ENCODE data around the gene PRM2. TPM values are rescaled to one million over a fixed set of nuclear protein-coding genes. Genes with fewer than 3 reads are reported as not detected.

PRM2 gene
- total RNA-seq, 1 experiment from 2014 or later, result not detected

- Mint-ChIP-seq H3K4me3 (ENCODE audit: unreplicated experiment) (no peak overlapping the region), H3K36me3 (ENCODE audit: insufficient read depth, unreplicated experiment) (peaks cover 46% of the 10 kb centered on the region), H3K27ac (ENCODE audit: unreplicated experiment) (no peak overlapping the region), H3K27me3 (ENCODE audit: insufficient read depth, unreplicated experiment) (no peaks in the 10 kb centered on the region), H3K4me1 (ENCODE audit: low read depth, unreplicated experiment) (peaks cover 7% of the 10 kb centered on the region), H3K9me3 (ENCODE audit: unreplicated experiment) (no peaks in the 10 kb centered on the region)
- Histone ChIP-seq H3K9me3 (no peaks in the 10 kb centered on the region), H3K27me3 (replicated peaks; ENCODE audit: control insufficient read depth, insufficient read depth, low read length) (no peaks in the 10 kb centered on the region), H3K4me1 (no peaks in the 10 kb centered on the region), H3K4me3 (ENCODE audit: low read depth, low read length) (no peak overlapping the region), H3K36me3 (ENCODE audit: control insufficient read depth, insufficient read depth, low read length) (no peaks in the 10 kb centered on the region)
- TF ChIP-seq, protein P1, sequence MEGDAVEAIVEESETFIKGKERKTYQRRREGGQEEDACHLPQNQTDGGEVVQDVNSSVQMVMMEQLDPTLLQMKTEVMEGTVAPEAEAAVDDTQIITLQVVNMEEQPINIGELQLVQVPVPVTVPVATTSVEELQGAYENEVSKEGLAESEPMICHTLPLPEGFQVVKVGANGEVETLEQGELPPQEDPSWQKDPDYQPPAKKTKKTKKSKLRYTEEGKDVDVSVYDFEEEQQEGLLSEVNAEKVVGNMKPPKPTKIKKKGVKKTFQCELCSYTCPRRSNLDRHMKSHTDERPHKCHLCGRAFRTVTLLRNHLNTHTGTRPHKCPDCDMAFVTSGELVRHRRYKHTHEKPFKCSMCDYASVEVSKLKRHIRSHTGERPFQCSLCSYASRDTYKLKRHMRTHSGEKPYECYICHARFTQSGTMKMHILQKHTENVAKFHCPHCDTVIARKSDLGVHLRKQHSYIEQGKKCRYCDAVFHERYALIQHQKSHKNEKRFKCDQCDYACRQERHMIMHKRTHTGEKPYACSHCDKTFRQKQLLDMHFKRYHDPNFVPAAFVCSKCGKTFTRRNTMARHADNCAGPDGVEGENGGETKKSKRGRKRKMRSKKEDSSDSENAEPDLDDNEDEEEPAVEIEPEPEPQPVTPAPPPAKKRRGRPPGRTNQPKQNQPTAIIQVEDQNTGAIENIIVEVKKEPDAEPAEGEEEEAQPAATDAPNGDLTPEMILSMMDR (IDR thresholded peaks at IDR 0.05; ENCODE audit: insufficient read depth in 1 of 2, low read depth in 1 of 2, low read length in 1 of 2, severe bottlenecking in 1 of 2, unreplicated experiment in 1 of 2), result no peak
- BruUV-seq (replicated peaks), result no TSS peak
- no peak for DNase-seq
- ChIA-PET CTCF (interaction anchor here (0.6 kb wide), 1 partner anchor 41 kb away, joined by 5 read pairs; no protein-coding TSS in a partner anchor), POLR2A (interaction anchor here (0.6 kb wide), 1 partner anchor 17 kb away, joined by 5 read pairs; no protein-coding TSS in a partner anchor)
- intact Hi-C loops (cut with micrococcal nuclease; ENCODE audit: unreplicated experiment), result loop anchor here (10.0 kb wide), 1 partner anchor 147 kb away; no protein-coding TSS in a partner anchor
These were observed 24.5 kb downstream of the PRM2 start for GRCh38 chr16:11251525-11252481.

DNA sequence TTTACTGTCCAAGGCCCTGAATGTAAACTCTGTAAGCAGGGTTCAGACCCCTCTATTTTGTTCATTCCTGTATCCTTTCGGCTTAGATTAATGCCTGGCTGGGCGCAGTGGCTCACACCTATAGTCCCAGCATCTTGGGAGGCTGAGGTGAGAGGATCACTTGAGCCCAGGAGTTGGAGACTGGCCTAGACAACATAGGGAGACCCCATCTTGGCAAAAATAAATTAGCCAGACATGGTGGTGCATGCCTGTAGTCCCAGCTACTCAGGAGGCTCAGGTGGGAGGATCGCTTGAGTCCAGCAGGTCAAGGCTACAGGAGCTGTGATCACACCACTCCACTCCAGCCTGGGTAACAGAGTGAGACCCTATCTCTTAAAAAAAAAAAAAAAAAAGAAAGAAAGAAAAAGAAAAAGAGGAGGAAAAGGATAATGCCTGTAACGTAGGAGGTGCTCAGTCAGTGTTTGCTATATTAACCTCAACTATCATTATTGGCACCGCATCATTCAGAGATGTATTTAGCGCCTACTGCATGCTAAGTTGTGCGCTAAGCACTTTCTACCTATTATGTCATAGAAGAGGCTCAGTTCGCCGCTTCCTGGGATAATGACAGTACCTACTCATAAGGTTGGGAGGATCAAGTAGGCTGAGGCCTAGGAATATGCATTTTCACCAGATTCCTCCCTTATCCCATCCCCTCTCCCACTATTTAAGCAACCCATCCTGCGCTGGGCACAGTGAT is 25.3 kb downstream of the PRM2 start:
- Histone ChIP-seq H3K27me3 (replicated peaks; ENCODE audit: control insufficient read depth, insufficient read depth, low read length) (no peaks in the 10 kb centered on the region), H3K4me3 (ENCODE audit: low read depth, low read length) (no peak overlapping the region), H3K36me3 (ENCODE audit: control insufficient read depth, insufficient read depth, low read length) (no peaks in the 10 kb centered on the region), H3K4me1 (no peaks in the 10 kb centered on the region), H3K9me3 (no peaks in the 10 kb centered on the region)
- intact Hi-C loops (cut with micrococcal nuclease; ENCODE audit: unreplicated experiment), result loop anchor here (10.0 kb wide), 1 partner anchor 146 kb away; no protein-coding TSS in a partner anchor
- CTCF ChIA-PET, result interaction anchor here (0.6 kb wide), 1 partner anchor 42 kb away, joined by 5 read pairs; no protein-coding TSS in a partner anchor
- BruUV-seq (replicated peaks), result no TSS peak
- no peak for DNase-seq
- peaks cover 38% of the 10 kb centered on the region for H3K36me3 Mint-ChIP-seq (ENCODE audit: insufficient read depth, unreplicated experiment)
- no peaks in the 10 kb centered on the region for H3K27me3 Mint-ChIP-seq (ENCODE audit: insufficient read depth, unreplicated experiment)
- H3K4me3 Mint-ChIP-seq (ENCODE audit: unreplicated experiment), result no peak overlapping the region
- TF ChIP-seq, protein P1 (IDR thresholded peaks at IDR 0.05; ENCODE audit: insufficient read depth in 1 of 2, low read depth in 1 of 2, low read length in 1 of 2, severe bottlenecking in 1 of 2, unreplicated experiment in 1 of 2), result no peak
- POLR2A ChIA-PET, result no interaction called here
- no peaks in the 10 kb centered on the region for H3K9me3 Mint-ChIP-seq (ENCODE audit: unreplicated experiment)
- H3K4me1 Mint-ChIP-seq (ENCODE audit: low read depth, unreplicated experiment), result peaks cover 7% of the 10 kb centered on the region
- H3K27ac Mint-ChIP-seq (ENCODE audit: unreplicated experiment), result no peak overlapping the region

- no peaks in the 10 kb centered on the region for H3K27me3 ChIP-seq (replicated peaks; ENCODE audit: control insufficient read depth, insufficient read depth, low read length)
- Mint-ChIP-seq H3K4me3 (ENCODE audit: unreplicated experiment) (no peak overlapping the region), H3K27ac (ENCODE audit: unreplicated experiment) (no peak overlapping the region), H3K36me3 (ENCODE audit: insufficient read depth, unreplicated experiment) (peaks cover 31% of the 10 kb centered on the region), H3K27me3 (ENCODE audit: insufficient read depth, unreplicated experiment) (no peaks in the 10 kb centered on the region), H3K4me1 (ENCODE audit: low read depth, unreplicated experiment) (peaks cover 7% of the 10 kb centered on the region), H3K9me3 (ENCODE audit: unreplicated experiment) (no peaks in the 10 kb centered on the region)
- intact Hi-C loops (cut with micrococcal nuclease; ENCODE audit: unreplicated experiment), result loop anchor here (10.0 kb wide), 1 partner anchor 145 kb away; no protein-coding TSS in a partner anchor
- ChIA-PET POLR2A (no interaction called here), CTCF (no interaction called here)
- DNase-seq, result no peak
- no peaks in the 10 kb centered on the region for H3K36me3 ChIP-seq (ENCODE audit: control insufficient read depth, insufficient read depth, low read length)
- no peak overlapping the region for H3K4me3 ChIP-seq (ENCODE audit: low read depth, low read length)
- BruUV-seq (replicated peaks), result no TSS peak
- H3K4me1 ChIP-seq, result no peaks in the 10 kb centered on the region
- TF ChIP-seq, protein P1 (IDR thresholded peaks at IDR 0.05; ENCODE audit: insufficient read depth in 1 of 2, low read depth in 1 of 2, low read length in 1 of 2, severe bottlenecking in 1 of 2, unreplicated experiment in 1 of 2), result no peak
- H3K9me3 ChIP-seq, result no peaks in the 10 kb centered on the region
These were observed 26.0 kb downstream of the PRM2 start for GRCh38 chr16:11250091-11250785.
